ENCODE measurements around the gene RAPGEF6.
"Not testable (repeated sequence)": the region's sequence is repeated elsewhere in the genome, so short reads cannot be mapped to it uniquely, and the experiment has no call there.

RAPGEF6 gene

DNA sequence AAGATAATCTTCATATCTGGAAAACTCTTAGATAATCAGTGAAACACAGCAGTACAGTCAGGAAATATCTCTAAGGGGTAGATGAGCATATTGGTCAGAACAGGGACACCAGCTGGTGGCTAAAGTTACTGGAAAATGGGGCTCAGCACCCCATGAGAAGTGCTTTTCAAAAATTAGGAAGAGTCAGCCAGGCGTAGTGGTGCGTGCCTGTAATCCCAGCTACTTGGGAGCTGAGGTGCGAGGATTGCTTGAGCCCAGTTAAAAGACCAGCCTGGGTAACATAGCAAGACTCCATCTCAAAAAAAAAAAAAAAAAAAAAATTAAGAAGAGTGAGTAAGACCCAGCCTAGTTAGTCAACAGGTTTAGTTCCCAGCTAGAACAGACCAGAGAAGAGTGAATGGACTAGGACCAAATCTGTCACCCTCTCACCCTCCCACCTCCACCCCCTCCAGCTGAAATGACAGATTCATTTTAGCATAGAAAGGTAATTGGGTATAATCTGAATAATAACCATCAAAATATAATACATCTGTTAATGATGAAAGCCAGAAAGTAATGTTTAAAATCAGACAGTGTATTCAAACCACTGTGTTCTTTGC, 250.3 kb downstream of the RAPGEF6 start:
- no peak for DNase-seq (ENCODE audit: low spot score)

DNA sequence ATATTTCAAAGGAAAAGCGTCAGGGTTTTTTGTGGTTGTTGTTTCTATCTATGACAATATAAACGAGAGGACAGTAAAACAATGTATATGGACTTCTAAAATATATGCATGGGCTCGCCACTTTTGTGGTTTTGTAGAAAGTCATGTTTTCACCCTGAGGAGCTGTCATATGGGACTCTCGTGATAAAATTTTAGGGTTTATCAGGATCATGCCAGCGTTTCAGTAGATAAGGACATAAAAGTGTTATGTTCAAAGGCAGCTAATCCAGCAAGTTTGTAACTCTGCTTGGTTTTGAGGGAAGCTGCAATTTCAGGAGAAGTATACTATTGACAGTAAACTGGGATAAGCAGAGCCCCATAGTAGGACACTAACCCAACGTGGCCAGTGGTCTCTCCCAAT, 250.9 kb downstream of the RAPGEF6 start:
- DNase-seq (ENCODE audit: low spot score): no peak

DNA sequence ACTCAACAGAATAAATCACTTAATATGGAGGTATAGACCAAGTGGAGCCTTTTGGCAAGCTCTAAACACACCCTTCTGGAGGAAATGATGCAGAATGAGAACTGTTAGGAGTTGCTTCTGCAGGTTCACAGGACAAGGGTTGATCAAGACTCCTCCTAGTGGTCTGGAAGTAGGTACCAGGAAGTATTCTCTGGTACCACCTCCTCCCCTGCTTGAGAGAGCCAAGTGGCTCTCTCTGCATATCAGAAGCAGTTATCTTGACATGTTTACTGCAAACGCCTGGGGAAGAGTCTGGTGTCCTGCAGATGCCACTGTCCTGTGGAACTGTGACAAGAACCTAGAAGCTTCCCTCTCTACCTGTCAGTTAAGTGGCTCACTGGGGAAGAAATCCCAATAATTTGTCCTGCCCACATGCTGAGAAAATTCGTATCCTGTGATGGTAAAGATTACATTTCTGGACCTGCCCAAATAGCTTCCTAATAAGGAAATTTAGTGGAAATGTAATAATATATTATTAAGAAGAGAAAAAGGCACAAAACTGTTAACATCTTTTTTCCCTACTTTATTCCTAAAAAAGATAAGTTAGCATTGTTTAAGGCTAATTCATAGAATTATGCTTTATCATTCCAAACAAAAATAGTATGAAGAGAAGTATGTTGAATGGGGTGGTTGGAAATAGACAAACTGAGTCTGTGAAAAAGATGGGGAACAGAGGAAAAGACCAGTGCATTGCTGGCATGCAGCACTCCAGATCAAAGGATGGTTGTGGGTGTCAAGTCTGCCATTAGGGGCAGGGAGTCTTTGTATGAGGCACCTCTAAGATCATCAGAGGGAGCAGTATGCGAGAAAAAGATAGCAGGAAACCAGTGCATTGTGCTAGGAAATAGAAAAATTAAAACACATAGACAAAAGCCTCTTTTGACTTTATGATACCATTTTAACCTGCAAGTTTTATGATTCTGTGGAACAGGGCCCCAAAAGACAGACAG, 252.3 kb downstream of the RAPGEF6 start:
- DNase-seq (ENCODE audit: low spot score): peak; percentile 65

DNA sequence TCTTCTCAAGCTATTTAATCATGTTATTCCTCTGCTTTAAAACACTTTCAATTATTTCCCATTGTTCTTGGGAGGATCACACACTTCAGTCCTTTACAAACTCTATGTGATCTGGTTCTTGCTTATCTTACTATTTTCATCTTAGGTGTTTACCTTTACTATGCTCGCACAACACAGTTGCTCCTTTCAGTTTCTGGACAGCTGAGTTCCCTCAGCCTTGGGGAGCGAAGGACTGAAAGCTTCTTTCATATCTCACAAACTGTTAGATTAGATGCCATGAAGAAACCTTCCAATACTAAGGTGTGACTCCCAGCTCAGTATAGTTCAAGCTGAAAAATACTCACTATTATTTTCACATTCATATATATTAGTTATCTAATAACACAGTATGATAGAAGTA, 253.3 kb downstream of the RAPGEF6 start:
- DNase-seq (ENCODE audit: low spot score): no peak

DNA sequence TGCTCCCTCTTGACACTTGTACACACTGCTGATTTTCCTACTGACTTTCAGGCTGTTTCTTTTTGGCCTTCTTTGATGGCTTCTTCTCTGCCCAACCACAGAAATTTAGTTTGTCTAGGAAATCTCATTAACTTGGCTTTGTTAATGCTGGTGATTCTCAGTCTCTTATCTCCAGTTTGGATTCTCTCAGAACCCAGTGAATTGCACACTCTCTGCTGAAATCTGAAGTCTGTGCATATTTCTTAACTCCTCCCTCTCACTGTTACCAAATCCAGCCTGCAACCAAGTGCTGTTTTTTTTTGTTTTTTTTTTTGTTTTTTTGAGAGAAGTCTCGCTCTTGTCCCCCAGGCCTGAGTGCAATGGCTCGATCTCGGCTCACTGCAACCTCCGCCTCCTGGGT, 254.0 kb downstream of the RAPGEF6 start:
- no peak for DNase-seq (ENCODE audit: low spot score)

DNA sequence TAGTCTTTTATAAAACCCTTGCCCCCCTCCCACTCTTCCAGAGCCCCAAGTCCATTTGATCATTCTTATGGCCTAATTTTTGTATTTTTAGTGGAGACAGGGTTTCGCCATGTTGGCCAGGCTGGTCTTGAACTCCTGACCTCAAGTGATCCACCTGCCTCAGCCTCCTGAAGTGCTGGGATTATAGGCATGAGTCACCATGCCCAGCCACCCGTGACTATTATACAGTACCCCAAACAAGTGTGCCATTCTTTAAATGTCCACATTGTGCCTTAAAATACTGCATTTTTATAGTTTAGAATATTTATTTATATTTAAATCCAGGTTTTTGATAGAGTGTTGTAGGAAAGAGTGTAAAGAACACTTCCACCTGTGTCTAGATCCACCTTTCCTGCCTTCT, 254.8 kb downstream of the RAPGEF6 start:
- not testable (repeated sequence) for DNase-seq (ENCODE audit: low spot score)

DNA sequence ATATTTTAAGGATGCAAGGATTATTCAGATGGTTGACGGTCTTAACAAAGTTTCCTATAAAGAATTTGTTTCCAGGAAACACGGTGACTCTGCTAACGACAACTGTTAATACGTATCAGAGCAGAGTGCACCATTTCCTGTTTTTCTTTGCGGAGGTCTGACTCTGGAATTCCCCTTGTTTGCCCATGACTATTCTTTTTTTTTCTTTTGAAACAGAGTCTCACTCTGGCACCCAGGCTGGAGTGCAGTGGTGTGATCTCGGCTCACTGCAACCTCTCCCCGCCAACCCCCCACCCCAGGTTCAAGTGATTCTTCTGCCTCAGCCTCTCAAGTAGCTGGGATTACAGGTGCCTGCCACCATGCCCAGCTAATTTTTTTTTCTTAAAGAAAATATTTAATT, 255.3 kb downstream of the RAPGEF6 start:
- peak; percentile 43 for DNase-seq (ENCODE audit: low spot score)

DNA sequence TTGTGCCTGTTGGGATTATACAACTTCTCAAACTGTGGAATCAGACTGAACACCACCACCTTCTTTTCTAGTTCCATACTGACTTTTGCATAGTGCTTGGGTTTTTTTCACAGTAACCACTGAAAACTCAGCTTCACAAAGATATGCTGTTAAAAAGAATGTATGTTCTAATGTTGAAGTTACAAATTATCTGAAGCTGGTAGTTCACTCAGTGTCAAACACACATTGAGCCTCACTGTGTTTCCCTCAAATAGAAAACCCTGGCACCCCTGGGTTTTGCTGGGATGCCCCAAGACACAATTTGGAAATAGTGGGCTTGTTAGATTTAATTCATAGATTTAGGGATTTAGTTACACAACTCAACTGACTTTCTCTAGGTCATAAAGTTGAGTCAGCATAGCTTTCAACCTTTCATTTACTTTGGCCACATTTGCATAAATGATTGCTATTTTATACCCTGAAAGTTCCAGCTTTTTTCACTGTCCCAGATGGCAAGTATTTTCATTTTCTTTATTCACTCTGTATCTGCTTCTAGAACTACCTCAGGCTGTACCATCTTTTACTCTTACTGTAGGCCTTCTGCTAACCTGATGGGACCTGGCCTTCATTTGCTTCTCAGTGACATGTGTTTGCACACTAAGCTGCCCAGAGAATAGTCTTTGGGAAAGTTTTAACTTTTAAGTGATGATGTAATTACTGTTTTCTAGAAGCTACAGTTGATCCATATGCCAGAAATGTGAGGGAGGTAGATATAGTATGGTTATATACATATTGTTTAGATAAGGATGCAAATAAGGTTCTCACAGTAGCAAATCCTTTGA, 256.1 kb downstream of the RAPGEF6 start:
- no peak for DNase-seq (ENCODE audit: low spot score)

DNA sequence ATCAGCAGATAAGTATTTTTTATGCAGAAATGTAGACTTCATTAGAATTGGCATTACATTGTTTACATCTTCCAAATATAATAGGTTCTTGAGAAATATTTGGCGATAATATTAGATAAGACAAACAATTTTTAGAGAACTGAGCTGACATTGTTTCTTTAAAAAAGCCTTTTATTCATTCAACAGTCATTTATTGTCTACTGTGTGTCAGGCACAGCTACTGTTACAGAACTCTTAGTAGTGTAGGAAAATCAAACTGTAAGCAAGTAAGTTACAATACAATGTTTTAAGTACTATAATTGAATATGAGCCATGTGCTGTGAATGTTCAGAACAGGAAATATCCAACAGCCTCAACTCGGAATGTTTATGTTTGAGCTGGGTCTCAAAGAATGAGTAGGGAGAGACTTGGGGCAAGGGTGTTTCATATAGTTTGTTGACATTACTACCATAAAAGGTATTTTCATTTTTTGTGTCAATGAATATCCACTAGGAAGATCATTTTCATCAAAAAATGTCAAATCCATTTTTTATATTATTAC, 257.2 kb downstream of the RAPGEF6 start:
- no peak for DNase-seq (ENCODE audit: low spot score)

DNA sequence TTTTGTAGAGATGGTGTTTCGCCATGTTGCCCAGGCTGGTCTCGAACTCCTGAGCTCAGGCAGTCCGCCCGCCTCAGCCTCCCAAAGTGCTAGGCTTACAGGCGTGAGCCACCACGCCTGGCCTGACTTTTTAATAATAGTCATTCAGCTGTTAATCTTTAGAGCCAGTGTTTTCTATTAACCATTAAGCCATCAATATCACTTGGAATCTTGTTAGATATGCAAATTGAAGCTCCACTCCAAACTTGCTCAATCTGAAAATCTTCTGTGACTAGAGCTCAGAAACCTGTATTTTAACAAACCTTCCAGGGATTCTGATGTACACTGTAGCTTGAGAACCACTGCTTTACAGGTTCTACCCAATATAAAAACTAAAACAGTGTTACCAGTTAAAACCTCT, 257.7 kb downstream of the RAPGEF6 start:
- no peak for DNase-seq (ENCODE audit: low spot score)

DNA sequence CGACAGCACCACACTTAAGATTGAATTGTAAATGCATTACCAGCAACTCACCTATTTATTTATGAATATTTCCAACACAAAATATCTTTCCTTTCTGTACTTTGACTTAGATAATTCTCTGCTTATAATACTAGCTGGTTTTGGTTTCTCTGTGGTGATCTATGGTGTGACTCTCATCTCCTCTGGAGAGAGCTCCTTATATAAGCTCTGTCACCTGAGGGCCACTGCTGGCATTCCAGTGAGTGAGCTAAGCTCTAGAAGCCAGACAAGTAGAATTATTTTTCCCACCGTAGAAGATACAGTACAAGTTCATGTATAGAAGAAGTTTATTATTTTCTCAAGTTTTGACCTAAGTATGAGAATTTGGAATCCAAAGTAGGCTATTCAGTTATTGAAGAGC, 259.7 kb downstream of the RAPGEF6 start:
- DNase-seq (ENCODE audit: low spot score): no peak

Measured in germinal center (tissue), 1 donor.